ENCODE results near the gene DNAH11.

DNA sequence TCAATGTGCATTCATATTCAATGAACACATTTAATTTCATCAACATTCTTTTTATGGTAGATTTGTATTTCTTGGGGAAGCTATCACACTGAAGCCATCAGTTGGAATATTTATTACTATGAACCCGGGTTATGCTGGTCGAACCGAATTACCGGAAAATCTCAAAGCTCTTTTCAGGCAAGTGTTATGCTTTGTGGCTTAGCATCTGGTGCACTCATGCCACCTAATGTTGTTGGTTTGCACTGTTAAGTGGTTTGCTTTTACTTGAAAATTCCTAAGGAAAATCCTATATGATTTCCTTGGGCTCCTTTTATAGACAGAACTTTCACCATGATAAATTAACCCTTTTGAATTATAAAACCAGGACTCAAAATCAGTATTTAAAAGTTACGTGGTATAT, 147.9 kb downstream of the DNAH11 start:
- TF ChIP-seq CTCF (conservative IDR thresholded peaks at IDR 0.05 in 1 of 2, IDR thresholded peaks at IDR 0.05 in 1 of 2; ENCODE audit: low read depth in 1 of 2, low read length in 2 of 2), result peak in 1 of 2 donors; percentile 21
- no peak for TF ChIP-seq EZH2 (IDR thresholded peaks at IDR 0.05; ENCODE audit: low read length, missing control alignments)

Measured in fibroblast of lung (primary cell).